ENCODE measurements around the gene FDX2. TPM values are rescaled to one million over a fixed set of nuclear protein-coding genes. Genes with fewer than 3 reads are reported as not detected.
A peak's percentile ranks its signal among the peaks of the same experiment; 100 is the strongest.
"Not testable (repeated sequence)": the region's sequence is repeated elsewhere in the genome, so short reads cannot be mapped to it uniquely, and the experiment has no call there.

The FDX2 gene
- total RNA-seq, 1 experiment from 2014 or later: 18.9 TPM

GRCh38 chr19:10283301-10284064 lies 32.3 kb downstream of the FDX2 start:
- BruUV-seq (replicated peaks): no TSS peak
- no peaks in the 10 kb centered on the region for H3K9me3 Mint-ChIP-seq (ENCODE audit: low read depth, unreplicated experiment)
- peaks cover 58% of the 10 kb centered on the region for H3K36me3 Mint-ChIP-seq (ENCODE audit: insufficient read depth, unreplicated experiment)
- H3K27me3 Mint-ChIP-seq (ENCODE audit: unreplicated experiment): no peaks in the 10 kb centered on the region
- no peak overlapping the region for H3K4me3 Mint-ChIP-seq (ENCODE audit: low read depth, unreplicated experiment)
- TF ChIP-seq, protein P1, sequence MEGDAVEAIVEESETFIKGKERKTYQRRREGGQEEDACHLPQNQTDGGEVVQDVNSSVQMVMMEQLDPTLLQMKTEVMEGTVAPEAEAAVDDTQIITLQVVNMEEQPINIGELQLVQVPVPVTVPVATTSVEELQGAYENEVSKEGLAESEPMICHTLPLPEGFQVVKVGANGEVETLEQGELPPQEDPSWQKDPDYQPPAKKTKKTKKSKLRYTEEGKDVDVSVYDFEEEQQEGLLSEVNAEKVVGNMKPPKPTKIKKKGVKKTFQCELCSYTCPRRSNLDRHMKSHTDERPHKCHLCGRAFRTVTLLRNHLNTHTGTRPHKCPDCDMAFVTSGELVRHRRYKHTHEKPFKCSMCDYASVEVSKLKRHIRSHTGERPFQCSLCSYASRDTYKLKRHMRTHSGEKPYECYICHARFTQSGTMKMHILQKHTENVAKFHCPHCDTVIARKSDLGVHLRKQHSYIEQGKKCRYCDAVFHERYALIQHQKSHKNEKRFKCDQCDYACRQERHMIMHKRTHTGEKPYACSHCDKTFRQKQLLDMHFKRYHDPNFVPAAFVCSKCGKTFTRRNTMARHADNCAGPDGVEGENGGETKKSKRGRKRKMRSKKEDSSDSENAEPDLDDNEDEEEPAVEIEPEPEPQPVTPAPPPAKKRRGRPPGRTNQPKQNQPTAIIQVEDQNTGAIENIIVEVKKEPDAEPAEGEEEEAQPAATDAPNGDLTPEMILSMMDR (IDR thresholded peaks at IDR 0.05; ENCODE audit: unreplicated experiment): no peak
- intact Hi-C loops (cut with micrococcal nuclease; ENCODE audit: unreplicated experiment): no loop called here
- DNase-seq: no peak
- CTCF ChIA-PET: no interaction called here
- H3K27ac Mint-ChIP-seq (ENCODE audit: unreplicated experiment): no peak overlapping the region
- H3K4me1 Mint-ChIP-seq (ENCODE audit: low read depth, unreplicated experiment): peaks cover 1% of the 10 kb centered on the region

- CTCF ChIA-PET: not testable (repeated sequence)
- peaks cover 65% of the 10 kb centered on the region for H3K36me3 Mint-ChIP-seq (ENCODE audit: insufficient read depth, unreplicated experiment)
Measured at GRCh38 chr19:10282043-10282442, 33.8 kb downstream of the FDX2 start.

DNA sequence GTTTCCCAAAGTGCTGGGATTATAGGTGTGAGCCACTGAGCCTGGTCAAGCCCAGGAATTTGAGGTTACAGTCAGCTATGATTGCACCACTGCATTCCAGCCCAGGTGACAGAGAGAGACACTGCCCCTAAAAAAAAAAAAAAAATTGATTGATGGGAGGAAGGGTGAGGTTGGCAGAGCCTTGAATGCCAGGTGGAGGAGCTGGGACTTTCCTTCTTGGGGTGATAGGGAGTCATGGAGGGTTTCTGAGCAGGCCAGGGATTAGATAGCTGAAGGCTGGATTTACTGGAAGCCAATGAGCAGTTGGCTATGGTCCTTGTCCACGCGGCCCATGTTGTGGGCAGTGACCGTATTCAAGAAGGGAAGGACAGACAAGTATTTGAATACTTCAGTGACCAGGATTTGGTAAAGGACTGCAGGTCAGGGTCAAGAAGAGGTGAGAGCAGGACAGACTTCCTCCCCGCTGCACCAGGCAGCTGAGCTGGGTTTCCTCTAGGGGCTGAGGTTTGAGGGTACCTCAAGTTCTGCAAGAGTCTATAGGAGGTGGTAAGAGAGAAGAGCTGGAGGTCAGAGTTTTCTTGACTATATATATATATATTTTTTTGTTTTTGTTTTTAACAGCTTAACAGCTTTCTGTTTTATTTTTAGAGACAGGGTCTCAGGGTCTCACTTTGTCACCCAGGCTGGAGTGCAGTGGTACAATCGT lies 35.9 kb downstream of the FDX2 start:
- Mint-ChIP-seq H3K27me3 (ENCODE audit: unreplicated experiment) (no peaks in the 10 kb centered on the region), H3K36me3 (ENCODE audit: insufficient read depth, unreplicated experiment) (peaks cover 70% of the 10 kb centered on the region), H3K27ac (ENCODE audit: unreplicated experiment) (peak overlapping the region; percentile 7), H3K9me3 (ENCODE audit: low read depth, unreplicated experiment) (no peaks in the 10 kb centered on the region), H3K4me3 (ENCODE audit: low read depth, unreplicated experiment) (no peak overlapping the region), H3K4me1 (ENCODE audit: low read depth, unreplicated experiment) (peaks cover 1% of the 10 kb centered on the region)
- no peak for DNase-seq
- no TSS peak for BruUV-seq (replicated peaks)
- intact Hi-C loops (cut with micrococcal nuclease; ENCODE audit: unreplicated experiment): no loop called here
- CTCF ChIA-PET: interaction anchor here (1.0 kb wide), 1 partner anchor 9 kb away, joined by 3 read pairs; the partner anchor contains the start of gene ICAM1
- TF ChIP-seq, protein P1 (IDR thresholded peaks at IDR 0.05; ENCODE audit: unreplicated experiment): no peak

More at GRCh38 chr19:10282043-10282442, 33.8 kb downstream of the FDX2 start:
- H3K4me3 Mint-ChIP-seq (ENCODE audit: low read depth, unreplicated experiment); H3K27me3 Mint-ChIP-seq (ENCODE audit: unreplicated experiment); H3K4me1 Mint-ChIP-seq (ENCODE audit: low read depth, unreplicated experiment); BruUV-seq (replicated peaks); DNase-seq; H3K9me3 Mint-ChIP-seq (ENCODE audit: low read depth, unreplicated experiment); intact Hi-C loops (cut with micrococcal nuclease; ENCODE audit: unreplicated experiment); H3K27ac Mint-ChIP-seq (ENCODE audit: unreplicated experiment): not testable (repeated sequence)

GRCh38 chr19:10278935-10279334 lies 36.9 kb downstream of the FDX2 start:
- CTCF ChIA-PET: interaction anchor here (0.7 kb wide), 1 partner anchor 300 kb away, joined by 8 read pairs; no protein-coding TSS in a partner anchor
- no TSS peak for BruUV-seq (replicated peaks)
- no peak for DNase-seq
- peaks cover 74% of the 10 kb centered on the region for H3K36me3 Mint-ChIP-seq (ENCODE audit: insufficient read depth, unreplicated experiment)
- no peak overlapping the region for H3K4me3 Mint-ChIP-seq (ENCODE audit: low read depth, unreplicated experiment)
- H3K9me3 Mint-ChIP-seq (ENCODE audit: low read depth, unreplicated experiment): no peaks in the 10 kb centered on the region
- intact Hi-C loops (cut with micrococcal nuclease; ENCODE audit: unreplicated experiment): no loop called here
- H3K4me1 Mint-ChIP-seq (ENCODE audit: low read depth, unreplicated experiment): peaks cover 11% of the 10 kb centered on the region
- TF ChIP-seq, protein P1 (IDR thresholded peaks at IDR 0.05; ENCODE audit: unreplicated experiment): no peak
- no peak overlapping the region for H3K27ac Mint-ChIP-seq (ENCODE audit: unreplicated experiment)
- H3K27me3 Mint-ChIP-seq (ENCODE audit: unreplicated experiment): no peaks in the 10 kb centered on the region

Measured in Calu3 (cell line).